K562 (cell line): ENCODE measurements around the gene PLA2R1. TPM values are rescaled to one million over a fixed set of nuclear protein-coding genes. Genes with fewer than 3 reads are reported as not detected.

Experiments used
- ATAC-seq: fragments of 200-7000 bp; cut with Tn5 transposase; 3 replicates; pipeline ENCODE4 v1.9.1; 2020; ENCODE audit warnings: moderate library complexity
- BruUV-seq: library from RNA; stranded (reverse); fragments of 400-500 nt; replicated peaks from 2 replicates; lab custom pipeline; 2021; lab: Mats Ljungman, UMichigan
- CTCF ChIA-PET: fragments of 300-600 bp; formaldehyde crosslinking; extraction: SDS; loops from one replicate; lab custom pipeline; 2021; ENCODE audit warnings: low intra/inter-chr PET ratio; lab: Yijun Ruan, JAX
- POLR2A ChIA-PET: fragments of 300-600, 350-650 bp; sonication (Branson Sonifier 250); formaldehyde crosslinking; extraction: SDS; loops from one replicate; lab custom pipeline; 2021; ENCODE audit warnings: antibody characterized with exemption, inconsistent platforms; lab: Yijun Ruan, JAX
- DNase-seq, 4 experiments: peaks; one replicate each; pipeline versions ENCODE4 v3.0.0 to v3.0.0-alpha.2; 2011 to 2018; ENCODE audit warnings: low spot score in 3 of 4, mixed read lengths in 3 of 4; ENCODE audit errors: extremely low read depth in 1 of 4
- FAIRE-seq: peaks from 2 replicates; lab custom pipeline; 2011; peaks lifted over from hg19 to GRCh38; lab: Jason Lieb, UNC
- H2AFZ ChIP-seq: 2 replicates; pipeline ENCODE4 v1.6.0; 2011; ENCODE audit warnings: low read depth, low read length, control low read depth, inconsistent platforms
- H3K27ac ChIP-seq: fragments of 200-600 bp; 3 replicates; pipeline ENCODE4 v1.8.0; 2011; ENCODE audit warnings: low read depth, mild to moderate bottlenecking, control low read depth, inconsistent platforms, low read length, moderate library complexity, mixed read lengths; ENCODE audit errors: extremely low read depth
- H3K27me3 ChIP-seq, 2 experiments: fragments of 300-600 bp in 1 of 2; 2 replicates in 1 of 2; 3 replicates in 1 of 2; pipeline versions ENCODE4 v1.6.0 to v1.8.0; 2011; ENCODE audit warnings: inconsistent platforms in 2 of 2, low read length in 2 of 2, mild to moderate bottlenecking in 1 of 2, mixed read lengths in 1 of 2, moderate library complexity in 1 of 2; ENCODE audit not compliant: control insufficient read depth in 2 of 2, insufficient read depth in 2 of 2
- H3K36me3 ChIP-seq: fragments of 300-600 bp; 3 replicates; pipeline ENCODE4 v1.8.0; 2011; ENCODE audit warnings: mild to moderate bottlenecking, low read length, inconsistent platforms; ENCODE audit not compliant: control insufficient read depth, insufficient read depth
- H3K4me1 ChIP-seq, 2 experiments: fragments of 200-600 bp in 1 of 2; replicated peaks in 1 of 2; 2 replicates in 1 of 2; 3 replicates in 1 of 2; pipeline versions ENCODE4 v1.5.1 to v1.8.0; 2011; ENCODE audit warnings: inconsistent platforms in 2 of 2, low read length in 2 of 2, mild to moderate bottlenecking in 1 of 2, mixed read lengths in 1 of 2, moderate library complexity in 1 of 2; ENCODE audit not compliant: control insufficient read depth in 2 of 2, insufficient read depth in 2 of 2
- H3K4me2 ChIP-seq: 2 replicates; pipeline ENCODE4 v1.6.1; 2011; ENCODE audit warnings: low read length, control low read depth, inconsistent platforms, mixed read lengths; ENCODE audit not compliant: insufficient read depth
- H3K4me3 ChIP-seq: fragments of 200-600 bp; sonication (generic), shearing (Covaris generic); 2 replicates; pipeline ENCODE4 v1.5.1; 2016; ENCODE audit warnings: control low read depth, inconsistent platforms
- H3K79me2 ChIP-seq: fragments of 200-600 bp; 3 replicates; pipeline ENCODE4 v1.8.0; 2011; ENCODE audit warnings: low read length, inconsistent platforms; ENCODE audit not compliant: control insufficient read depth, insufficient read depth
- H3K9ac ChIP-seq, 2 experiments: 2 replicates each; pipeline versions ENCODE4 v1.6.0 to v1.6.1; 2011; ENCODE audit warnings: low read depth in 2 of 2, low read length in 2 of 2, control low read depth in 1 of 2, inconsistent platforms in 1 of 2, mild to moderate bottlenecking in 1 of 2, mixed read lengths in 1 of 2; ENCODE audit not compliant: insufficient read depth in 1 of 2
- H3K9me1 ChIP-seq: one replicate; pipeline ENCODE4 v1.6.0; 2011; ENCODE audit warnings: inconsistent platforms, mild to moderate bottlenecking, low read length, moderate library complexity; ENCODE audit not compliant: control insufficient read depth, insufficient read depth
- H3K9me3 ChIP-seq: replicated peaks from 2 replicates; pipeline ENCODE4 v1.5.1; 2011; ENCODE audit warnings: low read depth, low read length, inconsistent platforms; ENCODE audit not compliant: control insufficient read depth, insufficient read depth
- H4K20me1 ChIP-seq: replicated peaks from 2 replicates; pipeline ENCODE4 v1.6.1; 2011; ENCODE audit warnings: low read length, inconsistent platforms, mixed read lengths; ENCODE audit not compliant: control insufficient read depth, insufficient read depth
- CGGBP1 ChIP-seq: fragments of 250-450 bp; sonication (Bioruptor Pico); IDR thresholded peaks from 2 replicates; pipeline ENCODE4 v1.9.0; 2021; ENCODE audit warnings: mild to moderate bottlenecking
- ELK1 ChIP-seq: sonication (generic); formaldehyde crosslinking; IDR thresholded peaks from 2 replicates; pipeline ENCODE4 v1.8.1; 2022; ENCODE audit warnings: missing genetic modification reagents
- HBP1 ChIP-seq: fragments of 450-650 bp; formaldehyde crosslinking; IDR thresholded peaks from 2 replicates; pipeline ENCODE4 v1.4.0; 2022; ENCODE audit warnings: missing genetic modification characterization
- HDAC2 ChIP-seq: fragments of 450-650 bp; IDR thresholded peaks from 2 replicates; pipeline ENCODE4 v1.6.1; 2016; ENCODE audit warnings: mild to moderate bottlenecking
- MYBL2 ChIP-seq, 2 experiments: fragments of 450-650 bp in 1 of 2; sonication (generic) in 1 of 2; formaldehyde crosslinking in 1 of 2; IDR thresholded peaks; 2 replicates each; pipeline versions ENCODE4 v1.6.1 to v1.8.1; 2017 to 2022; ENCODE audit warnings: borderline replicate concordance in 1 of 2, inconsistent platforms in 1 of 2, low read depth in 1 of 2, mild to moderate bottlenecking in 1 of 2, missing genetic modification reagents in 1 of 2, moderate library complexity in 1 of 2
- STAT5A ChIP-seq: IDR thresholded peaks from 2 replicates; pipeline ENCODE4 v1.6.1; 2012; ENCODE audit warnings: low read length, inconsistent platforms, borderline replicate concordance
- ZNF174 ChIP-seq: fragments of 250-450 bp; sonication (Bioruptor Pico); IDR thresholded peaks from 2 replicates; pipeline ENCODE4 v1.4.0; 2020; ENCODE audit warnings: mild to moderate bottlenecking
- ZNF24 ChIP-seq: fragments of 450-650 bp; IDR thresholded peaks from 2 replicates; pipeline ENCODE4 v1.6.1; 2016
- ZNF584 ChIP-seq: fragments of 200-800 bp; sonication (Bioruptor generic); IDR thresholded peaks from 2 replicates; pipeline ENCODE4 v1.6.1; 2016; ENCODE audit warnings: low read depth, mild to moderate bottlenecking, missing genetic modification characterization, missing compliant biosample characterization
- whole genome bisulfite sequencing: fragments of 100-300 bp; shearing (Covaris generic); methylation state at CpG from one replicate; pipeline ENCODE4 v1.1.6; 2016; ENCODE audit warnings: low coverage, mixed read lengths; ENCODE audit not compliant: insufficient coverage; ENCODE audit errors: missing lambda C conversion rate; 5-methylcytosine and 5-hydroxymethylcytosine counted together
- in situ Hi-C: fragments of 300-500 bp; cut with MboI; formaldehyde crosslinking; loops from 4 replicates; pipeline ENCODE4 v1.15.0; 2018; ENCODE audit warnings: inconsistent platforms, mixed read lengths
- intact Hi-C: fragments of 100-400 bp; cut with micrococcal nuclease; formaldehyde crosslinking; loops from 2 replicates; pipeline ENCODE4 v1.14.2; 2022
- polyA plus RNA-seq, 8 experiments: library from polyadenylated mRNA; depleted of rRNA in 4 of 8; stranded (reverse) in 5 of 8; unstranded in 3 of 8; fragments of >200 nt; fragmentation: Nextera tagmentation in 2 of 8; fragmentation: Illumina TruSeq in 1 of 8; extraction: Ambion mirVana in 2 of 8; extraction: Trizol in 1 of 8; gene quantifications; 2 replicates each; pipeline versions ENCODE4 v1.2.1 to v1.2.3, GENCODE V29; 2011 to 2014; ENCODE audit warnings: inconsistent platforms in 1 of 8, missing spikeins in 1 of 8
- total RNA-seq, 7 experiments: library from RNA; depleted of rRNA in 6 of 7; stranded (reverse); fragments of >200 nt in 6 of 7; fragmentation: Illumina TruSeq in 2 of 7; extraction: Trizol in 2 of 7; gene quantifications; 2 replicates each; pipeline versions ENCODE4 v1.2.1 to v1.2.3, GENCODE V29; 2011 to 2021; ENCODE audit warnings: low replicate concordance in 1 of 7
- TF ChIP-seq, protein P1 (sequence below): fragments of 450-650 bp; IDR thresholded peaks from 2 replicates; pipeline ENCODE4 v1.6.1; 2016; ENCODE audit warnings: low read depth, mild to moderate bottlenecking, moderate library complexity
- TF ChIP-seq, protein P2 (sequence below): IDR thresholded peaks from 3 replicates; pipeline ENCODE4 v1.6.1; 2011; ENCODE audit warnings: borderline replicate concordance, mild to moderate bottlenecking, moderate library complexity; ENCODE audit not compliant: insufficient read length; ENCODE audit errors: extremely low read depth
- TF ChIP-seq, protein P3 (sequence below): fragments of 450-650 bp; IDR thresholded peaks from 2 replicates; pipeline ENCODE4 v1.6.1; 2016; ENCODE audit warnings: missing biosample characterization, missing genetic modification characterization
- TF ChIP-seq, protein P4 (sequence below): fragments of 250-450 bp; sonication (Bioruptor Pico); IDR thresholded peaks from 2 replicates; pipeline ENCODE4 v1.5.0; 2021

Gene PLA2R1
- total and polyA plus RNA-seq, 9 of the 15 experiments (the other 6 are each of a cell fraction or from before 2014, with no cell fraction given), result not detected

- ChIA-PET POLR2A (no interaction called here), CTCF (no interaction called here)
- no peak overlapping the region for H3K27ac ChIP-seq
- no TSS peak for BruUV-seq
- no peak overlapping the region for H3K4me3 ChIP-seq
- no peaks in the 10 kb centered on the region for H3K79me2 ChIP-seq
- DNase-seq, result no peak
- no peaks in the 10 kb centered on the region for H3K9me3 ChIP-seq
- H3K36me3 ChIP-seq, result no peaks in the 10 kb centered on the region
- ATAC-seq, result no peak
- no peaks in the 10 kb centered on the region; a peak in 1 of 5 replicates for H3K27me3 ChIP-seq
- no peaks in the 10 kb centered on the region for H3K9me1 ChIP-seq
- 0% methylated on average over 1 of the region's 1 CpG for WGBS
- no peak for FAIRE-seq
- H2AFZ ChIP-seq, result no peak overlapping the region
- no peak overlapping the region for H3K9ac ChIP-seq
- H3K4me1 ChIP-seq, result no peaks in the 10 kb centered on the region
- H3K4me2 ChIP-seq, result no peak overlapping the region
- no peaks in the 10 kb centered on the region for H4K20me1 ChIP-seq
- intact Hi-C loops (no loop called here), in situ Hi-C loops (no loop called here)
- no peak for TF ChIP-seq ZNF24
- TF ChIP-seq, protein P1, sequence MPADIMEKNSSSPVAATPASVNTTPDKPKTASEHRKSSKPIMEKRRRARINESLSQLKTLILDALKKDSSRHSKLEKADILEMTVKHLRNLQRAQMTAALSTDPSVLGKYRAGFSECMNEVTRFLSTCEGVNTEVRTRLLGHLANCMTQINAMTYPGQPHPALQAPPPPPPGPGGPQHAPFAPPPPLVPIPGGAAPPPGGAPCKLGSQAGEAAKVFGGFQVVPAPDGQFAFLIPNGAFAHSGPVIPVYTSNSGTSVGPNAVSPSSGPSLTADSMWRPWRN, result no peak
- TF ChIP-seq, protein P2, sequence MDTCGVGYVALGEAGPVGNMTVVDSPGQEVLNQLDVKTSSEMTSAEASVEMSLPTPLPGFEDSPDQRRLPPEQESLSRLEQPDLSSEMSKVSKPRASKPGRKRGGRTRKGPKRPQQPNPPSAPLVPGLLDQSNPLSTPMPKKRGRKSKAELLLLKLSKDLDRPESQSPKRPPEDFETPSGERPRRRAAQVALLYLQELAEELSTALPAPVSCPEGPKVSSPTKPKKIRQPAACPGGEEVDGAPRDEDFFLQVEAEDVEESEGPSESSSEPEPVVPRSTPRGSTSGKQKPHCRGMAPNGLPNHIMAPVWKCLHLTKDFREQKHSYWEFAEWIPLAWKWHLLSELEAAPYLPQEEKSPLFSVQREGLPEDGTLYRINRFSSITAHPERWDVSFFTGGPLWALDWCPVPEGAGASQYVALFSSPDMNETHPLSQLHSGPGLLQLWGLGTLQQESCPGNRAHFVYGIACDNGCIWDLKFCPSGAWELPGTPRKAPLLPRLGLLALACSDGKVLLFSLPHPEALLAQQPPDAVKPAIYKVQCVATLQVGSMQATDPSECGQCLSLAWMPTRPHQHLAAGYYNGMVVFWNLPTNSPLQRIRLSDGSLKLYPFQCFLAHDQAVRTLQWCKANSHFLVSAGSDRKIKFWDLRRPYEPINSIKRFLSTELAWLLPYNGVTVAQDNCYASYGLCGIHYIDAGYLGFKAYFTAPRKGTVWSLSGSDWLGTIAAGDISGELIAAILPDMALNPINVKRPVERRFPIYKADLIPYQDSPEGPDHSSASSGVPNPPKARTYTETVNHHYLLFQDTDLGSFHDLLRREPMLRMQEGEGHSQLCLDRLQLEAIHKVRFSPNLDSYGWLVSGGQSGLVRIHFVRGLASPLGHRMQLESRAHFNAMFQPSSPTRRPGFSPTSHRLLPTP, result no peak
- TF ChIP-seq, protein P3, sequence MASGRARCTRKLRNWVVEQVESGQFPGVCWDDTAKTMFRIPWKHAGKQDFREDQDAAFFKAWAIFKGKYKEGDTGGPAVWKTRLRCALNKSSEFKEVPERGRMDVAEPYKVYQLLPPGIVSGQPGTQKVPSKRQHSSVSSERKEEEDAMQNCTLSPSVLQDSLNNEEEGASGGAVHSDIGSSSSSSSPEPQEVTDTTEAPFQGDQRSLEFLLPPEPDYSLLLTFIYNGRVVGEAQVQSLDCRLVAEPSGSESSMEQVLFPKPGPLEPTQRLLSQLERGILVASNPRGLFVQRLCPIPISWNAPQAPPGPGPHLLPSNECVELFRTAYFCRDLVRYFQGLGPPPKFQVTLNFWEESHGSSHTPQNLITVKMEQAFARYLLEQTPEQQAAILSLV (tag), result no peak
- no peak for TF ChIP-seq ZNF174 (CRISPR knock-in tag)
- TF ChIP-seq HBP1 (CRISPR knock-in tag), result no peak
- no peak for TF ChIP-seq STAT5A
- TF ChIP-seq MYBL2 (IDR thresholded peaks at IDR 0.05; ENCODE audit: low read depth), result no peak
- no peak for TF ChIP-seq MYBL2 (CRISPR knock-in tag; IDR thresholded peaks at IDR 0.05; ENCODE audit: borderline replicate concordance)
- no peak for TF ChIP-seq ZNF584 (CRISPR knock-in tag)
- TF ChIP-seq, protein P4, sequence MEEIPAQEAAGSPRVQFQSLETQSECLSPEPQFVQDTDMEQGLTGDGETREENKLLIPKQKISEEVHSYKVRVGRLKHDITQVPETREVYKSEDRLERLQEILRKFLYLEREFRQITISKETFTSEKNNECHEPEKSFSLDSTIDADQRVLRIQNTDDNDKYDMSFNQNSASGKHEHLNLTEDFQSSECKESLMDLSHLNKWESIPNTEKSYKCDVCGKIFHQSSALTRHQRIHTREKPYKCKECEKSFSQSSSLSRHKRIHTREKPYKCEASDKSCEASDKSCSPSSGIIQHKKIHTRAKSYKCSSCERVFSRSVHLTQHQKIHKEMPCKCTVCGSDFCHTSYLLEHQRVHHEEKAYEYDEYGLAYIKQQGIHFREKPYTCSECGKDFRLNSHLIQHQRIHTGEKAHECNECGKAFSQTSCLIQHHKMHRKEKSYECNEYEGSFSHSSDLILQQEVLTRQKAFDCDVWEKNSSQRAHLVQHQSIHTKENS (CRISPR knock-in tag), result no peak
- TF ChIP-seq ELK1 (CRISPR knock-in tag), result no peak
- TF ChIP-seq CGGBP1 (CRISPR knock-in tag), result no peak
- TF ChIP-seq HDAC2, result no peak
Measured at GRCh38 chr2:160097326-160097725, 34.9 kb upstream of the PLA2R1 start.
